IPS DF 19.7 (cell line): ENCODE data around the gene CCDC102A.
"Not testable (repeated sequence)": the region's sequence is repeated elsewhere in the genome, so short reads cannot be mapped to it uniquely, and the experiment has no call there.

Experiments used
- DNase-seq: peaks from one replicate; pipeline ENCODE4 v3.0.0-alpha.2; 2013; ENCODE audit warnings: low read depth, low spot score

The CCDC102A gene

GRCh38 chr16:57502048-57502775 is 34.2 kb downstream of the CCDC102A start:
- DNase-seq = no peak

GRCh38 chr16:57501492-57501891 is 34.9 kb downstream of the CCDC102A start:
- no peak for DNase-seq

GRCh38 chr16:57500578-57501111 is 35.7 kb downstream of the CCDC102A start:
- DNase-seq = no peak

- not testable (repeated sequence) for DNase-seq
These were observed 36.4 kb downstream of the CCDC102A start for GRCh38 chr16:57499941-57500340.

GRCh38 chr16:57498031-57498430 is 38.3 kb downstream of the CCDC102A start:
- DNase-seq = no peak

- DNase-seq = no peak
These were observed 39.2 kb downstream of the CCDC102A start for GRCh38 chr16:57497121-57497520.

- no peak for DNase-seq
These were observed 42.6 kb downstream of the CCDC102A start for GRCh38 chr16:57493767-57494166.

GRCh38 chr16:57489229-57489628 is 47.1 kb downstream of the CCDC102A start:
- no peak for DNase-seq

GRCh38 chr16:57486858-57487834 is 49.2 kb downstream of the CCDC102A start:
- DNase-seq = no peak

- DNase-seq = no peak
These were observed 50.2 kb downstream of the CCDC102A start, which contains the start of gene DOK4 for GRCh38 chr16:57485916-57486857. TSS of gene DOK4 (minus strand) at chr16:57486493. CDS start at chr16:57479507, 6,986 bp downstream.

- no peak for DNase-seq
These were observed 51.1 kb downstream of the CCDC102A start for GRCh38 chr16:57485091-57485915.

GRCh38 chr16:57484515-57485005 is 51.8 kb downstream of the CCDC102A start:
- no peak for DNase-seq

GRCh38 chr16:57483725-57484514 is 52.5 kb downstream of the CCDC102A start:
- no peak for DNase-seq

- no peak for DNase-seq
These were observed 53.4 kb downstream of the CCDC102A start for GRCh38 chr16:57482845-57483545.

- no peak for DNase-seq
These were observed 55.0 kb downstream of the CCDC102A start for GRCh38 chr16:57481421-57481820.

- no peak for DNase-seq
These were observed 55.6 kb downstream of the CCDC102A start for GRCh38 chr16:57480754-57481230.

- DNase-seq = no peak
These were observed 56.2 kb downstream of the CCDC102A start for GRCh38 chr16:57479976-57480753.
